ENCODE measurements around the gene TPR. TPM values are rescaled to one million over a fixed set of nuclear protein-coding genes. Genes with fewer than 3 reads are reported as not detected.
A peak's percentile ranks its signal among the peaks of the same experiment; 100 is the strongest.
"Not testable (repeated sequence)": the region's sequence is repeated elsewhere in the genome, so short reads cannot be mapped to it uniquely, and the experiment has no call there.

The TPR gene
- polyA plus RNA-seq, 1 of the 3 experiments (the other 2 are of a cell fraction) = 37.5 TPM

- no peaks in the 10 kb centered on the region for H3K27me3 ChIP-seq (ENCODE audit: insufficient read depth)
- WGBS (ENCODE audit: low lambda C conversion rate) = 3% methylated on average over 12 of the region's 12 CpGs
Measured at GRCh38 chr1:186375929-186376319, 871 bp upstream of the TPR start.

GRCh38 chr1:186374303-186375151 lies 526 bp downstream of the TPR start:
- Histone ChIP-seq H3K9me2 (no peaks in the 10 kb centered on the region), H2AFZ (ENCODE audit: low read depth) (peak overlapping the region; percentile 68), H3K79me2 (ENCODE audit: insufficient read depth) (peaks cover 86% of the 10 kb centered on the region), H3K27me3 (ENCODE audit: insufficient read depth) (no peaks in the 10 kb centered on the region), H4K20me1 (ENCODE audit: insufficient read depth) (peaks cover 16% of the 10 kb centered on the region), H3K36me3 (replicated peaks in 1 of 2; ENCODE audit: control insufficient read depth in 1 of 2, insufficient read depth in 2 of 2, low read length in 1 of 2) (peaks cover 45 to 49% of the 10 kb centered on the region in 2 experiments), H3K9me3 (no peaks in the 10 kb centered on the region), H3K9ac (peak overlapping the region; percentile 93), H3K4me1 (ENCODE audit: control insufficient read depth in 1 of 2, insufficient read depth in 2 of 2, low read depth in 1 of 2, low read length in 1 of 2) (peaks cover 14 to 23% of the 10 kb centered on the region in 2 experiments; a peak in 3 of 4 replicates), H3F3A (replicated peaks; ENCODE audit: insufficient read depth) (no peaks in the 10 kb centered on the region), H3K4me2 (peak overlapping the region; percentile 83), H3K4me3 (ENCODE audit: low read depth in 2 of 2, low read length in 1 of 2) (peak overlapping the region; percentile 90 to 100), H3K27ac (ENCODE audit: low read depth in 2 of 2, low read length in 1 of 2) (peak overlapping the region; percentile 91 to 98)
- CTCF ChIA-PET = interaction anchor here (0.6 to 3.2 kb wide), 30 partner anchors 7 to 614 kb away, joined by 3 to 48 read pairs (median 4); no protein-coding TSS in a partner anchor
- POLR2A ChIA-PET = interaction anchor here (0.7 to 0.8 kb wide), 4 partner anchors 11 to 46 kb away, joined by 3 to 5 read pairs (median 3); no protein-coding TSS in a partner anchor
- TF ChIP-seq MXI1 (IDR thresholded peaks at IDR 0.05; ENCODE audit: low read depth, low read length) (0 out of 2 replicates have a peak, but pooled peaks have one; percentile 27), GATA2 (CRISPR knock-in tag; IDR thresholded peaks at IDR 0.05) (no peak), YY1 (IDR thresholded peaks at IDR 0.05; ENCODE audit: low read depth) (peak; percentile 80), SIN3A (IDR thresholded peaks at IDR 0.05; ENCODE audit: borderline replicate concordance, low read depth, low read length) (peak; percentile 49; the same call in 1 of the 2 replicates)
- DNase-seq = peak; percentile 31
- WGBS (ENCODE audit: low lambda C conversion rate) = 3% methylated on average over 37 of the region's 37 CpGs

More at GRCh38 chr1:186375929-186376319, 871 bp upstream of the TPR start:
- Histone ChIP-seq H2AFZ (ENCODE audit: low read depth) (peak overlapping the region; percentile 75; the same call in 1 of the 2 replicates), H3K27ac (ENCODE audit: low read depth in 2 of 2, low read length in 1 of 2) (peak overlapping the region; percentile 76 to 98), H3K79me2 (ENCODE audit: insufficient read depth) (peaks cover 93% of the 10 kb centered on the region), H3K4me1 (ENCODE audit: control insufficient read depth in 1 of 2, insufficient read depth in 2 of 2, low read depth in 1 of 2, low read length in 1 of 2) (peaks cover 14 to 23% of the 10 kb centered on the region in 2 experiments; a peak in 3 of 4 replicates), H3K9ac (peak overlapping the region; percentile 93), H3K4me2 (peak overlapping the region; percentile 84), H3F3A (replicated peaks; ENCODE audit: insufficient read depth) (no peaks in the 10 kb centered on the region), H3K9me3 (no peaks in the 10 kb centered on the region), H3K36me3 (replicated peaks in 1 of 2; ENCODE audit: control insufficient read depth in 1 of 2, insufficient read depth in 2 of 2, low read length in 1 of 2) (peaks cover 45 to 49% of the 10 kb centered on the region in 2 experiments), H3K9me2 (no peaks in the 10 kb centered on the region), H4K20me1 (ENCODE audit: insufficient read depth) (peaks cover 16% of the 10 kb centered on the region), H3K4me3 (ENCODE audit: low read depth in 2 of 2, low read length in 1 of 2) (peak overlapping the region; percentile 90 to 100)
- TF ChIP-seq MEF2A (IDR thresholded peaks at IDR 0.05; ENCODE audit: borderline replicate concordance, low read depth) (no peak), TCF12 (IDR thresholded peaks at IDR 0.05) (0 out of 2 replicates have a peak, but pooled peaks have one; percentile 1)
- DNase-seq = no peak
- POLR2A ChIA-PET = no interaction called here
- CTCF ChIA-PET = interaction anchor here (0.7 to 3.2 kb wide), 21 partner anchors 12 to 610 kb away, joined by 3 to 48 read pairs (median 6); no protein-coding TSS in a partner anchor

GRCh38 chr1:186347837-186348691 lies 27.0 kb downstream of the TPR start:
- H2AFZ ChIP-seq (ENCODE audit: low read depth); H3K27me3 ChIP-seq (ENCODE audit: insufficient read depth); POLR2A ChIA-PET; H3K9ac ChIP-seq; H3K9me2 ChIP-seq; H3K79me2 ChIP-seq (ENCODE audit: insufficient read depth); H3K27ac ChIP-seq (ENCODE audit: low read depth in 2 of 2, low read length in 1 of 2); H3K9me3 ChIP-seq; DNase-seq; H3K4me1 ChIP-seq (ENCODE audit: control insufficient read depth in 1 of 2, insufficient read depth in 2 of 2, low read depth in 1 of 2, low read length in 1 of 2); H3K4me3 ChIP-seq (ENCODE audit: low read depth in 2 of 2, low read length in 1 of 2); H4K20me1 ChIP-seq (ENCODE audit: insufficient read depth); H3F3A ChIP-seq (replicated peaks; ENCODE audit: insufficient read depth); H3K4me2 ChIP-seq: not testable (repeated sequence)
- 92% methylated on average over 8 of the region's 8 CpGs for WGBS (ENCODE audit: low lambda C conversion rate)
- H3K36me3 ChIP-seq (replicated peaks in 1 of 2; ENCODE audit: control insufficient read depth in 1 of 2, insufficient read depth in 2 of 2, low read length in 1 of 2) = peaks cover 96 to 98% of the 10 kb centered on the region in 2 experiments
- CTCF ChIA-PET = interaction anchor here (0.6 kb wide), 1 partner anchor 27 kb away, joined by 3 read pairs; the partner anchor contains the start of gene TPR
- peak; percentile 20 for TF ChIP-seq GATA2 (CRISPR knock-in tag; IDR thresholded peaks at IDR 0.05)
